IPS DF 6.9 (cell line): Measurements from ENCODE around the gene CAPN9.

Source experiments
- DNase-seq: peaks from one replicate; pipeline ENCODE4 v3.0.0-alpha.2; 2013; ENCODE audit warnings: low read depth, low spot score
- H3K27ac ChIP-seq: one replicate; pipeline ENCODE4 v1.5.1; 2013; ENCODE audit warnings: low read length, control low read depth
- H3K27me3 ChIP-seq: 2 replicates; pipeline ENCODE4 v1.6.1; 2013; ENCODE audit warnings: mild to moderate bottlenecking, low read length; ENCODE audit not compliant: control insufficient read depth, insufficient read depth
- H3K36me3 ChIP-seq: 2 replicates; pipeline ENCODE4 v1.6.1; 2013; ENCODE audit warnings: low read length; ENCODE audit not compliant: control insufficient read depth, insufficient read depth
- H3K4me1 ChIP-seq: 2 replicates; pipeline ENCODE4 v1.6.1; 2013; ENCODE audit warnings: low read length; ENCODE audit not compliant: control insufficient read depth, insufficient read depth
- H3K4me3 ChIP-seq: 2 replicates; pipeline ENCODE4 v1.5.1; 2013; ENCODE audit warnings: mild to moderate bottlenecking, low read length
- H3K9me3 ChIP-seq: 2 replicates; pipeline ENCODE4 v1.6.1; 2013; ENCODE audit warnings: low read length, inconsistent platforms; ENCODE audit not compliant: control insufficient read depth, insufficient read depth
- WGBS: extraction: QIAGEN DNeasy Blood & Tissue Kit; methylation state at CpG from one replicate; pipeline ENCODE4 v1.1.7; 2013; ENCODE audit warnings: mixed read lengths, missing lambda C conversion rate; ENCODE audit not compliant: insufficient read length, insufficient coverage; 5-methylcytosine and 5-hydroxymethylcytosine counted together

The CAPN9 gene

DNA sequence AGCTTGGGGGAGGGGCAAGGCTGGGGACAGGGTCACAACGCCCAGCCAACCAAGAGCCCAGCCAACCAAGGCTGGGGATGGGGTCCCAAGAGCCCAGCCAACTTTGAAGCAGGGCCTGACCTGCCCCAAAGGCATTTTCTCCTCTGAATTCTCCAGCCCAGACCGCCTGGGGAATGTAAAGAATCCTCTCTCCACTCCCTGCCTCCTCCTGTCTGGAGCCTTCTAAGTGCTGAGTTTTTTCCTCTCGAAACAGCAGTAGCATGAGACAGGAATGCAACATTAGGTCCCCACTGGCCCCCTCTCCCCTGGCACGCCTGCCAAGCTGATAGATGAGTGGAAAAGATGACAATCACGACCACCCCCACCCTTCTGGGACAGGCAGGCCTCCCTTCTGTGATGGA, 104.1 kb downstream of the CAPN9 start:
- no peak overlapping the region for H3K27ac ChIP-seq
- H3K4me1 ChIP-seq: peaks cover 5% of the 10 kb centered on the region
- WGBS: no CpG with 5 or more reads among the region's 5 CpGs
- no peaks in the 10 kb centered on the region for H3K9me3 ChIP-seq
- H3K36me3 ChIP-seq: no peaks in the 10 kb centered on the region
- no peaks in the 10 kb centered on the region for H3K27me3 ChIP-seq
- DNase-seq: no peak
- no peak overlapping the region for H3K4me3 ChIP-seq
